Naive thymus-derived CD4-positive, alpha-beta T cell (primary cell): Measurements from ENCODE around the gene ABCA1. TPM values are rescaled to one million over a fixed set of nuclear protein-coding genes. Genes with fewer than 3 reads are reported as not detected.
"Not testable (repeated sequence)": the region's sequence is repeated elsewhere in the genome, so short reads cannot be mapped to it uniquely, and the experiment has no call there.

Source experiments
- ATAC-seq: fragments of 150-1000 bp; cut with Tn5 transposase; 2 replicates; pipeline ENCODE4 v1.10.0; 2021; ENCODE audit warnings: mild to moderate bottlenecking, moderate library complexity
- CTCF ChIA-PET: fragments of 350-600 bp; sonication (Branson Sonifier 250); formaldehyde crosslinking; loops from one replicate; lab custom pipeline; 2021; ENCODE audit warnings: antibody characterized with exemption; lab: Charles Lee
- POLR2A ChIA-PET: fragments of 350-600 bp; sonication (Branson Sonifier 250); formaldehyde crosslinking; loops from one replicate; lab custom pipeline; 2021; ENCODE audit warnings: antibody characterized with exemption, inconsistent platforms; lab: Charles Lee
- DNase-seq, 9 donors: peaks; one replicate each; pipeline versions ENCODE4 v3.0.0 to v3.0.0-alpha.2; 2020 to 2022; ENCODE audit warnings: mixed read lengths in 1 of 9
- H3K27ac ChIP-seq: one replicate; pipeline ENCODE4 v1.7.0; 2013; ENCODE audit warnings: mild to moderate bottlenecking, low read depth, low read length, moderate library complexity
- H3K27me3 ChIP-seq, 2 donors: one replicate each; pipeline ENCODE4 v1.7.0; 2013; ENCODE audit warnings: low read length in 2 of 2, mild to moderate bottlenecking in 2 of 2, moderate library complexity in 2 of 2; ENCODE audit not compliant: control insufficient read depth in 2 of 2, insufficient read depth in 2 of 2
- H3K36me3 ChIP-seq, 3 experiments: 1 replicate in 2 of 3; 2 replicates in 1 of 3; pipeline ENCODE4 v1.7.0; 2013; ENCODE audit warnings: low read length in 3 of 3, mild to moderate bottlenecking in 3 of 3, moderate library complexity in 1 of 3; ENCODE audit not compliant: insufficient read depth in 3 of 3, control insufficient read depth in 2 of 3
- H3K4me1 ChIP-seq, 2 donors: one replicate each; pipeline ENCODE4 v1.7.0; 2013; ENCODE audit warnings: low read length in 2 of 2, mild to moderate bottlenecking in 2 of 2, moderate library complexity in 1 of 2; ENCODE audit not compliant: control insufficient read depth in 2 of 2, insufficient read depth in 2 of 2
- H3K4me3 ChIP-seq: 2 replicates; pipeline ENCODE4 v1.7.0; 2013; ENCODE audit warnings: mild to moderate bottlenecking, low read length
- H3K9me3 ChIP-seq, 3 experiments: 1 replicate in 2 of 3; 2 replicates in 1 of 3; pipeline ENCODE4 v1.7.0; 2013; ENCODE audit warnings: low read length in 3 of 3; ENCODE audit not compliant: control insufficient read depth in 2 of 3
- H3K27ac Mint-ChIP-seq, 9 donors: one replicate each; pipeline ENCODE4 v1.8.0; 2020 to 2022; ENCODE audit warnings: mixed read lengths in 9 of 9, mild to moderate bottlenecking in 8 of 9, moderate library complexity in 5 of 9, inconsistent platforms in 2 of 9
- H3K27me3 Mint-ChIP-seq, 5 donors: one replicate each; pipeline ENCODE4 v1.8.0; 2021 to 2022; ENCODE audit warnings: mixed read lengths in 5 of 5, mild to moderate bottlenecking in 1 of 5
- H3K36me3 Mint-ChIP-seq, 5 donors: one replicate each; pipeline ENCODE4 v1.8.0; 2020 to 2022; ENCODE audit warnings: mixed read lengths in 5 of 5, mild to moderate bottlenecking in 3 of 5, inconsistent platforms in 1 of 5
- H3K4me1 Mint-ChIP-seq, 7 donors: one replicate each; pipeline ENCODE4 v1.8.0; 2020 to 2022; ENCODE audit warnings: mixed read lengths in 7 of 7, mild to moderate bottlenecking in 3 of 7, inconsistent platforms in 1 of 7
- H3K4me3 Mint-ChIP-seq, 10 donors: one replicate each; pipeline ENCODE4 v1.8.0; 2020 to 2022; ENCODE audit warnings: mild to moderate bottlenecking in 10 of 10, mixed read lengths in 10 of 10, moderate library complexity in 6 of 10, inconsistent platforms in 2 of 10
- H3K9me3 Mint-ChIP-seq, 11 donors: one replicate each; pipeline ENCODE4 v1.8.0; 2020 to 2022; ENCODE audit warnings: mixed read lengths in 11 of 11, mild to moderate bottlenecking in 4 of 11, inconsistent platforms in 1 of 11, moderate library complexity in 1 of 11
- intact Hi-C, 2 donors: fragments of 100-400 bp; cut with micrococcal nuclease; formaldehyde crosslinking; loops; one replicate each; pipeline ENCODE4 v1.15.1; 2023
- polyA plus RNA-seq, 2 donors: library from polyadenylated mRNA; unstranded; fragments of 300-500 nt; fragmentation: Illumina TruSeq; gene quantifications; one replicate each; pipeline ENCODE4 v1.2.3, GENCODE V29; 2021
- total RNA-seq, 6 experiments: library from RNA in 5 of 6; stranded (reverse) in 5 of 6; gene quantifications; 1 replicate in 5 of 6; 2 replicates in 1 of 6; pipeline ENCODE4 v1.2.3 and lab custom pipeline; 2021 to 2026

The ABCA1 gene
- total and polyA plus RNA-seq, 7 experiments from 2014 or later = 0.25 to 19.4 (median 1.0) TPM

GRCh38 chr9:104769029-104769428, 158.9 kb downstream of the ABCA1 start:
- H3K9me3 ChIP-seq, POLR2A ChIA-PET, H3K9me3 Mint-ChIP-seq, H3K4me1 ChIP-seq, H3K4me3 Mint-ChIP-seq, DNase-seq, H3K4me1 Mint-ChIP-seq, H3K27ac ChIP-seq, H3K4me3 ChIP-seq, ATAC-seq, H3K36me3 ChIP-seq, H3K36me3 Mint-ChIP-seq, H3K27me3 Mint-ChIP-seq, H3K27ac Mint-ChIP-seq, H3K27me3 ChIP-seq, intact Hi-C loops: not testable (repeated sequence)
- CTCF ChIA-PET = interaction anchor here (0.6 kb wide), 1 partner anchor 1373 kb away, joined by 3 read pairs; no protein-coding TSS in a partner anchor

GRCh38 chr9:104767507-104767906, 160.4 kb downstream of the ABCA1 start:
- intact Hi-C loops = no loop called here
- CTCF ChIA-PET = no interaction called here
- Mint-ChIP-seq H3K4me3 (no peak overlapping the region), H3K9me3 (no peaks in the 10 kb centered on the region), H3K27ac (no peak overlapping the region), H3K4me1 (peaks cover 3 to 12% (median 5%) of the 10 kb centered on the region in 7 donors), H3K27me3 (peaks cover 0 to 12% (median 0%) of the 10 kb centered on the region in 5 donors), H3K36me3 (peaks cover 0 to 6% (median 0%) of the 10 kb centered on the region in 5 donors)
- Histone ChIP-seq H3K36me3 (no peaks in the 10 kb centered on the region), H3K4me3 (no peak overlapping the region), H3K4me1 (no peaks in the 10 kb centered on the region), H3K27ac (no peak overlapping the region), H3K27me3 (no peaks in the 10 kb centered on the region), H3K9me3 (no peaks in the 10 kb centered on the region)
- ATAC-seq (no peak), DNase-seq (no peak)
- POLR2A ChIA-PET = interaction anchor here (1.5 kb wide), 1 partner anchor 19 kb away, joined by 3 read pairs; no protein-coding TSS in a partner anchor

DNA sequence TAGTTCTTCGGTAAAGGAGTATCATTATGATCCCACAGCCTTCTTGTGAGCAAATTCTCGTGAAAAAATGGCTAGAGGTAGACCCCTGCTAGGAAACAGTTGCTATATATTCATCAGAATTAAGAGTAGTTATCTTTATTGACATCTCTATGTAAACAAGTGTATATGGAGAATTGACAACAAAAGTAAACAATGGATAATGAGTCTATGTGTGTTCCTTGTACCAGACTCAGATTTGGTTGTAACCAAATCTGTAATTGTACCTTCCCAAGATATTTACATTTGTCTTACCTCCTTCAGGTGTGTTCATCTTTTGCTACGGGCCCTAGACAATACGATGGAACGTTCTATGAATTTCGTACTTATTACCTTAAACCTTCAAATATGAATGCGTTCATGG, 161.9 kb downstream of the ABCA1 start:
- no peak for ATAC-seq
- Mint-ChIP-seq H3K27me3 (peaks cover 0 to 7% (median 0%) of the 10 kb centered on the region in 5 donors), H3K9me3 (no peaks in the 10 kb centered on the region), H3K36me3 (peaks cover 0 to 5% (median 0%) of the 10 kb centered on the region in 5 donors), H3K4me3 (no peak overlapping the region), H3K27ac (no peak overlapping the region), H3K4me1 (peaks cover 4 to 14% (median 6%) of the 10 kb centered on the region in 7 donors)
- no peak for DNase-seq
- ChIA-PET POLR2A (interaction anchor here (1.5 kb wide), 1 partner anchor 18 kb away, joined by 3 read pairs; no protein-coding TSS in a partner anchor), CTCF (no interaction called here)
- Histone ChIP-seq H3K36me3 (no peaks in the 10 kb centered on the region), H3K4me1 (no peaks in the 10 kb centered on the region), H3K27me3 (no peaks in the 10 kb centered on the region), H3K27ac (no peak overlapping the region), H3K9me3 (no peaks in the 10 kb centered on the region), H3K4me3 (no peak overlapping the region)
- intact Hi-C loops = no loop called here

GRCh38 chr9:104765138-104765537, 162.8 kb downstream of the ABCA1 start:
- Mint-ChIP-seq H3K4me3 (peak overlapping the region; percentile 29 to 99 (median 93)), H3K4me1 (peaks cover 4 to 14% (median 6%) of the 10 kb centered on the region in 7 donors), H3K27ac (peak overlapping the region in 1 of 9 donors; percentile 26), H3K36me3 (peaks cover 0 to 5% (median 0%) of the 10 kb centered on the region in 5 donors), H3K27me3 (peaks cover 0 to 7% (median 0%) of the 10 kb centered on the region in 5 donors), H3K9me3 (no peaks in the 10 kb centered on the region)
- intact Hi-C loops = no loop called here
- POLR2A ChIA-PET = interaction anchor here (1.6 kb wide), 1 partner anchor 17 kb away, joined by 13 read pairs; the partner anchor contains the start of gene NIPSNAP3A
- CTCF ChIA-PET = no interaction called here
- ATAC-seq (no peak), DNase-seq (no peak)
- Histone ChIP-seq H3K27ac (no peak overlapping the region), H3K27me3 (no peaks in the 10 kb centered on the region), H3K4me3 (no peak overlapping the region), H3K9me3 (no peaks in the 10 kb centered on the region), H3K4me1 (no peaks in the 10 kb centered on the region), H3K36me3 (no peaks in the 10 kb centered on the region)

GRCh38 chr9:104758974-104759373, 169.0 kb downstream of the ABCA1 start:
- no peak for ATAC-seq
- Mint-ChIP-seq H3K36me3 (peaks cover 0 to 10% (median 4%) of the 10 kb centered on the region in 5 donors), H3K9me3 (no peaks in the 10 kb centered on the region), H3K27ac (peak overlapping the region in 1 of 9 donors; percentile 56), H3K4me1 (peaks cover 4 to 9% (median 6%) of the 10 kb centered on the region in 7 donors), H3K4me3 (no peak overlapping the region), H3K27me3 (peaks cover 0 to 4% (median 0%) of the 10 kb centered on the region in 5 donors)
- DNase-seq = no peak
- Histone ChIP-seq H3K27me3 (no peaks in the 10 kb centered on the region), H3K4me3 (no peak overlapping the region), H3K9me3 (no peaks in the 10 kb centered on the region), H3K27ac (no peak overlapping the region), H3K4me1 (no peaks in the 10 kb centered on the region), H3K36me3 (no peaks in the 10 kb centered on the region)
- ChIA-PET POLR2A (no interaction called here), CTCF (no interaction called here)
- intact Hi-C loops = no loop called here

- POLR2A ChIA-PET = no interaction called here
- Mint-ChIP-seq H3K9me3 (no peaks in the 10 kb centered on the region), H3K36me3 (peaks cover 0 to 32% (median 19%) of the 10 kb centered on the region in 5 donors), H3K27me3 (no peaks in the 10 kb centered on the region), H3K27ac (no peak overlapping the region), H3K4me1 (peaks cover 14 to 26% (median 22%) of the 10 kb centered on the region in 7 donors), H3K4me3 (no peak overlapping the region)
- H3K27ac ChIP-seq = no peak overlapping the region
- peaks cover 0 to 12% (median 0%) of the 10 kb centered on the region in 3 experiments for H3K36me3 ChIP-seq
- no peak for ATAC-seq
- H3K4me1 ChIP-seq = peaks cover 0 to 8% of the 10 kb centered on the region in 2 donors
- H3K4me3 ChIP-seq = no peak overlapping the region
- intact Hi-C loops = no loop called here
- no peak for DNase-seq
- no peaks in the 10 kb centered on the region for H3K27me3 ChIP-seq
- H3K9me3 ChIP-seq = no peaks in the 10 kb centered on the region
- CTCF ChIA-PET = no interaction called here
Observed at GRCh38 chr9:104750185-104750767, 177.7 kb downstream of the ABCA1 start.
